Lower leg skin (tissue), 4 donors: ENCODE data around the gene ZNF410. TPM values are rescaled to one million over a fixed set of nuclear protein-coding genes. Genes with fewer than 3 reads are reported as not detected.
"Not testable (repeated sequence)": the region's sequence is repeated elsewhere in the genome, so short reads cannot be mapped to it uniquely, and the experiment has no call there.

ENCODE experiments used
- DNase-seq, 2 donors: peaks; one replicate each; pipeline ENCODE4 v3.0.0-alpha.2; 2019; ENCODE audit warnings: low spot score in 2 of 2
- H3K4me3 ChIP-seq: fragments of 200-600 bp; sonication (generic); 2 replicates; pipeline ENCODE4 v1.5.1; 2017; ENCODE audit warnings: mild to moderate bottlenecking, low read depth; ENCODE audit not compliant: poor library complexity, severe bottlenecking
- POLR2A ChIP-seq, 2 donors: fragments of 450-650 bp; IDR thresholded peaks; one replicate each; pipeline ENCODE4 v1.6.1; 2016 to 2017; ENCODE audit warnings: antibody characterized with exemption in 2 of 2, mild to moderate bottlenecking in 1 of 2, moderate library complexity in 1 of 2
- WGBS, 2 donors: methylation state at CpG; one replicate each; pipeline ENCODE4 v1.1.5; 2018; 5-methylcytosine and 5-hydroxymethylcytosine counted together
- intact Hi-C: fragments of 100-400 bp; cut with DNase I; formaldehyde crosslinking; loops from one replicate; pipeline ENCODE4 v1.15.0; 2023; ENCODE audit warnings: low total_unique reads
- total RNA-seq, 4 donors: library from RNA; depleted of rRNA; stranded (reverse); fragments of >200 nt; gene quantifications; one replicate each; pipeline ENCODE4 v1.1.0, GENCODE V29; 2016
- TF ChIP-seq, protein P1 (sequence below), 3 donors: fragments of 450-650 bp; IDR thresholded peaks; one replicate each; pipeline ENCODE4 v1.5.1; 2016; ENCODE audit warnings: antibody characterized with exemption in 3 of 3, mild to moderate bottlenecking in 3 of 3, moderate library complexity in 2 of 3

ZNF410 gene
- total RNA-seq, 4 donors from 2014 or later: 38.7 to 55.3 (median 50.5) TPM

- 11 to 15% methylated on average over 7 of the region's 7 CpGs for WGBS, 2 donors
- TF ChIP-seq, protein P1, sequence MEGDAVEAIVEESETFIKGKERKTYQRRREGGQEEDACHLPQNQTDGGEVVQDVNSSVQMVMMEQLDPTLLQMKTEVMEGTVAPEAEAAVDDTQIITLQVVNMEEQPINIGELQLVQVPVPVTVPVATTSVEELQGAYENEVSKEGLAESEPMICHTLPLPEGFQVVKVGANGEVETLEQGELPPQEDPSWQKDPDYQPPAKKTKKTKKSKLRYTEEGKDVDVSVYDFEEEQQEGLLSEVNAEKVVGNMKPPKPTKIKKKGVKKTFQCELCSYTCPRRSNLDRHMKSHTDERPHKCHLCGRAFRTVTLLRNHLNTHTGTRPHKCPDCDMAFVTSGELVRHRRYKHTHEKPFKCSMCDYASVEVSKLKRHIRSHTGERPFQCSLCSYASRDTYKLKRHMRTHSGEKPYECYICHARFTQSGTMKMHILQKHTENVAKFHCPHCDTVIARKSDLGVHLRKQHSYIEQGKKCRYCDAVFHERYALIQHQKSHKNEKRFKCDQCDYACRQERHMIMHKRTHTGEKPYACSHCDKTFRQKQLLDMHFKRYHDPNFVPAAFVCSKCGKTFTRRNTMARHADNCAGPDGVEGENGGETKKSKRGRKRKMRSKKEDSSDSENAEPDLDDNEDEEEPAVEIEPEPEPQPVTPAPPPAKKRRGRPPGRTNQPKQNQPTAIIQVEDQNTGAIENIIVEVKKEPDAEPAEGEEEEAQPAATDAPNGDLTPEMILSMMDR (IDR thresholded peaks at IDR 0.05): no peak
- TF ChIP-seq POLR2A (IDR thresholded peaks at IDR 0.05): no peak
- intact Hi-C loops: no loop called here
These were observed 1.2 kb downstream of the ZNF410 start for GRCh38 chr14:73887694-73888459.

GRCh38 chr14:73888460-73888725 lies 1.7 kb downstream of the ZNF410 start:
- WGBS, 2 donors: 14 to 17% methylated on average over 3 of the region's 3 CpGs
- no peak overlapping the region for H3K4me3 ChIP-seq
- DNase-seq: no peak
- intact Hi-C loops: no loop called here
- TF ChIP-seq, protein P1 (IDR thresholded peaks at IDR 0.05): no peak
- TF ChIP-seq POLR2A (IDR thresholded peaks at IDR 0.05): no peak

More at GRCh38 chr14:73887694-73888459, 1.2 kb downstream of the ZNF410 start:
- no peak for DNase-seq
- H3K4me3 ChIP-seq: peak overlapping the region; percentile 90

DNA sequence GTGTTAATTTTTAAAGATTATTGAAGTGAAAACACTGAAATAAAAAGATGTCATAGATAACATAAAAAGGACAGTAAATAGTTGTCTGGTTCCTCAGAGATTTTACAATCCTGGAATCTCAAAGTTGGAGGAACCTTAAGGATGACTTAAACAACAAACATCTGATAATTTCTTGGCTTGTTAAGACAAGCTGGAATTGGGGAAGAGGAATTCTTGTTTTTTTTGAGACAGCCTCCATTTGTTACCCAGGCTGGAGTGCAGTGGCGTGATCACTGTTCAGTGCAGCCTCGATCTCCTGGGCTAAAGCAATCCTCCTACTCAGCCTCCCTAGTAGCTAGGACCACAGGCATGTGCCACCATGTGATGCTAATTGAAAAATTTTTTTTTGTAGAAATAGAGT lies 2.3 kb downstream of the ZNF410 start:
- 46 to 54% methylated on average over 2 of the region's 2 CpGs for WGBS, 2 donors
- no peak overlapping the region for H3K4me3 ChIP-seq
- intact Hi-C loops: no loop called here
- DNase-seq: no peak
- TF ChIP-seq, protein P1 (IDR thresholded peaks at IDR 0.05): no peak
- TF ChIP-seq POLR2A (IDR thresholded peaks at IDR 0.05): no peak

- TF ChIP-seq POLR2A (IDR thresholded peaks at IDR 0.05): no peak
- TF ChIP-seq, protein P1 (IDR thresholded peaks at IDR 0.05): no peak
These were observed 2.7 kb downstream of the ZNF410 start for GRCh38 chr14:73889376-73889775.

GRCh38 chr14:73894180-73894687 lies 7.6 kb downstream of the ZNF410 start:
- H3K4me3 ChIP-seq, DNase-seq, intact Hi-C loops: not testable (repeated sequence)
- 85 to 92% methylated on average over 6 of the region's 6 CpGs for WGBS, 2 donors

More at GRCh38 chr14:73889376-73889775, 2.7 kb downstream of the ZNF410 start:
- intact Hi-C loops: no loop called here
- 66 to 80% methylated on average over 5 of the region's 5 CpGs for WGBS, 2 donors
- H3K4me3 ChIP-seq: no peak overlapping the region
- no peak for DNase-seq

- DNase-seq: no peak
- no peak for TF ChIP-seq POLR2A (IDR thresholded peaks at IDR 0.05)
- TF ChIP-seq, protein P1 (IDR thresholded peaks at IDR 0.05): no peak
- no peak overlapping the region for H3K4me3 ChIP-seq
- 50 to 61% methylated on average over 1 of the region's 1 CpG for WGBS, 2 donors
- intact Hi-C loops: no loop called here
These were observed 9.3 kb downstream of the ZNF410 start for GRCh38 chr14:73895939-73896338.
